SH-SY5Y (cell line): ENCODE results near the gene RALY.

Experiments used
- GATA2 ChIP-seq: IDR thresholded peaks from 2 replicates; pipeline ENCODE4 v1.6.1; 2011; ENCODE audit warnings: mild to moderate bottlenecking, low read depth, low read length
- GATA3 ChIP-seq: IDR thresholded peaks from 2 replicates; pipeline ENCODE4 v1.6.1; 2011; ENCODE audit warnings: low read depth, mild to moderate bottlenecking, low read length, moderate library complexity

DNA sequence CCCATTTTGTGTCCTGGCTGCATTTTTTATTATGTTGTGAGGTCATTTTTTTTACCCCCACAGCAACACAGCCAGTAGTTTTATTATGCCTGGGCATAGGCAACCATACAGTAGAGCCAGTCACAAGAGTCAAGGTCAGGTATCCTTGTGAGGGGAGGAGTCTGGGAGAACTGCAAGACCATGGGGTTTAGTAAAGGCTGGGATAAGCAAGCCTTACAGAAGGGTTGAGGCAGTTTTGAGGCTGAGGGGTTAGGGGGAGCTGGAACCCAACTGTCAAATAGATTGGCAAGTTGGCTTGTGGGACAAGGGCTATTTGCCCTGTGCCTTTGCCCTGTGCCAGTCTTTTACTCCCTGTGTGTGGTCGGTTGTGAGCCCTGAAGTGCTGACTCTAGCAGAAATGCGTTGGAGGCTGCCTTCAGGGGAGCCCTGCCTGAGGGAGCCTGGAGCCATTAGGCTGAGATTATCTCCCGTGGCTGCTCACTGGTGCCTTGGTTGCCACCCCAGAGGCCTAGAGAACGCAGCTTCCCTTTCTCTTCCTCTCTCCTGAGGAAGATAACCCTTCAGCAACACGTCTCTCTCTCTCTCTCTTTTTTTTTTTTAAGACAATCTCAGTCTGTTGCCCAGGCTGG, 31.1 kb downstream of the RALY start:
- TF ChIP-seq GATA2 (no peak), GATA3 (no peak)
